Measurements from ENCODE around the gene DMXL1. TPM values are rescaled to one million over a fixed set of nuclear protein-coding genes. Genes with fewer than 3 reads are reported as not detected.

Gene DMXL1
- total RNA-seq, 1 donor from 2014 or later: 56.4 TPM

DNA sequence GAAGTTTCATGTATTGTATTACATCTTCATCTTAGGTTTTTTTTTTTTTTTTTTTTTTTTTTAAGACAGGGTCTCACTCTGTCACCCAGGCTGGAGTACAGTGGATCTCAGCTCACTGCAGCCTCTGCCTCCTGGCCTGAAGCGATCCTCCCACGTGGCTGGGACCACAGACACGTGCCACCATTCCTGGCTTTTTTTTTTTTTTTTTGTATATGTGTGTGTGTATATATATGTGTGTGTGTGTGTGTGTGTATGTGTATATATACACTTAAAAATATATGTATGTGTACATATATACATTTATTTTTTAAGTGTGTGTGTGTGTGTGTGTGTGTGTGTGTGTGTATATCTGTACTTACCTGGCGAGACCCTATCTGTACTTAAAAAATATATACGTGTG is 6.6 kb downstream of the DMXL1 start:
- H3K27ac ChIP-seq: no peak overlapping the region
- no peaks in the 10 kb centered on the region for H3K36me3 ChIP-seq
- no peak overlapping the region for H3K4me3 ChIP-seq
- no peak for DNase-seq
- ATAC-seq: no peak
- intact Hi-C loops (cut with DNase I): no loop called here
- no peaks in the 10 kb centered on the region for H3K9me3 ChIP-seq
- H3K27me3 ChIP-seq (ENCODE audit: low read depth): no peaks in the 10 kb centered on the region
- H3K4me1 ChIP-seq: peaks cover 38% of the 10 kb centered on the region
- TF ChIP-seq, protein P1, sequence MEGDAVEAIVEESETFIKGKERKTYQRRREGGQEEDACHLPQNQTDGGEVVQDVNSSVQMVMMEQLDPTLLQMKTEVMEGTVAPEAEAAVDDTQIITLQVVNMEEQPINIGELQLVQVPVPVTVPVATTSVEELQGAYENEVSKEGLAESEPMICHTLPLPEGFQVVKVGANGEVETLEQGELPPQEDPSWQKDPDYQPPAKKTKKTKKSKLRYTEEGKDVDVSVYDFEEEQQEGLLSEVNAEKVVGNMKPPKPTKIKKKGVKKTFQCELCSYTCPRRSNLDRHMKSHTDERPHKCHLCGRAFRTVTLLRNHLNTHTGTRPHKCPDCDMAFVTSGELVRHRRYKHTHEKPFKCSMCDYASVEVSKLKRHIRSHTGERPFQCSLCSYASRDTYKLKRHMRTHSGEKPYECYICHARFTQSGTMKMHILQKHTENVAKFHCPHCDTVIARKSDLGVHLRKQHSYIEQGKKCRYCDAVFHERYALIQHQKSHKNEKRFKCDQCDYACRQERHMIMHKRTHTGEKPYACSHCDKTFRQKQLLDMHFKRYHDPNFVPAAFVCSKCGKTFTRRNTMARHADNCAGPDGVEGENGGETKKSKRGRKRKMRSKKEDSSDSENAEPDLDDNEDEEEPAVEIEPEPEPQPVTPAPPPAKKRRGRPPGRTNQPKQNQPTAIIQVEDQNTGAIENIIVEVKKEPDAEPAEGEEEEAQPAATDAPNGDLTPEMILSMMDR (IDR thresholded peaks at IDR 0.05): no peak

DNA sequence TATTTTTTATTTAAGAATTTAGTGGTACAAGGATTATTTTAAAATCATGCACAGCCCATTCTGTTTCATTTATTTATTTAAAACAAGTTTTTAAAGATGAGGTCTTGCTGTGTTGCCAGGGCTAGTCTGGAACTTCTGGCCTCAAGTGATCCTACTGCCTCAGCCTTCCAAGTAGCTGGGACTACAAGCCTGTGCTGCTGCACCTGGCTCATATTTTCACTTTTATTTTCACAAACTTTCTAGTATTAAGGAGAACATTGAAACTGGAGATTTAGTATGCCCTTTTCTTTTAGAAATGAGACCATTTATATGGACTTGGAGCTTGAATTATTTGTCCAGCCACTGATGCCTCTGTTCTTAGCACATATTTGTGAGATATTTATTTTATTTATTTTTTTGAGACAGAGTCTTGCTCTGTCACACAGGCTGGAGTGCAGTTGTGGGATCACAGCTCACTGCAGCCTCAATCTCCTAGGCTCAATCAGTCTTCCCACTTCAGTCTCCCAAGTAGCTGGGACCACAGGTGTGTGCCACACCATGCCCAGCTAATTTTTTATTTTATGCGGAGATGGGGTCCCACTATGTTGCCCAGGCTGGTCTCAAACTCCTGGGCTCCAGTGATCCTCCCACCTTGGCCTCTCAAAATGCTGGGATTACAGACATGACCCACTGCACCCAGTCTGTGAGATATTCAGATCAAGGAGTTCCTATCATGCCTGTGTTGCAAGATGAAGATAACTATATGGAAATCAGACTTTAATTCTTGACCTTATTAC is 7.4 kb downstream of the DMXL1 start:
- no peak overlapping the region for H3K4me3 ChIP-seq
- no peak for DNase-seq
- H3K27ac ChIP-seq: no peak overlapping the region
- H3K27me3 ChIP-seq (ENCODE audit: low read depth): no peaks in the 10 kb centered on the region
- intact Hi-C loops (cut with DNase I): no loop called here
- no peaks in the 10 kb centered on the region for H3K9me3 ChIP-seq
- no peak for ATAC-seq
- H3K4me1 ChIP-seq: peaks cover 30% of the 10 kb centered on the region
- TF ChIP-seq, protein P1 (IDR thresholded peaks at IDR 0.05): no peak
- H3K36me3 ChIP-seq: no peaks in the 10 kb centered on the region

DNA sequence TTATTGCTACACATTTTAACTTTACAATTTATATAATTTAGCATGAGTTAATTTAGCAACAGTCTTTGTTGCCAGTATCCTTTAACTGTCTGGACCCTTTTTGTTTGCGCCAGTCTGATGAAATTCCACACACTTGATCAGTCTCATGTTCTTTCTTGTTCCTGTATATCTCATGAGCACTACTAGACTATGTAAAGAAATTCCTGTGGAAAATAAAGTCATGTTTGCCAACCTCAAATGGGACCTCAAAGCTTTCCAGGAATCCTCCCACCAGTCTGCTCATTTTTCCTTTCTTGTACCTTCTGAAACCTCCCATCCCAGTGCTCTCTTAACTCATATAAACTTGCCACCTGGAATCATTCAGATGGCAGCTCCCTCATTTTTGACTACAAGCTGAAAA is 8.0 kb downstream of the DMXL1 start:
- DNase-seq (no peak), ATAC-seq (no peak)
- TF ChIP-seq, protein P1 (IDR thresholded peaks at IDR 0.05): no peak
- no peaks in the 10 kb centered on the region for H3K9me3 ChIP-seq
- no peaks in the 10 kb centered on the region for H3K27me3 ChIP-seq (ENCODE audit: low read depth)
- H3K36me3 ChIP-seq: no peaks in the 10 kb centered on the region
- intact Hi-C loops (cut with DNase I): no loop called here
- H3K4me1 ChIP-seq: peaks cover 24% of the 10 kb centered on the region
- H3K27ac ChIP-seq: no peak overlapping the region
- no peak overlapping the region for H3K4me3 ChIP-seq

DNA sequence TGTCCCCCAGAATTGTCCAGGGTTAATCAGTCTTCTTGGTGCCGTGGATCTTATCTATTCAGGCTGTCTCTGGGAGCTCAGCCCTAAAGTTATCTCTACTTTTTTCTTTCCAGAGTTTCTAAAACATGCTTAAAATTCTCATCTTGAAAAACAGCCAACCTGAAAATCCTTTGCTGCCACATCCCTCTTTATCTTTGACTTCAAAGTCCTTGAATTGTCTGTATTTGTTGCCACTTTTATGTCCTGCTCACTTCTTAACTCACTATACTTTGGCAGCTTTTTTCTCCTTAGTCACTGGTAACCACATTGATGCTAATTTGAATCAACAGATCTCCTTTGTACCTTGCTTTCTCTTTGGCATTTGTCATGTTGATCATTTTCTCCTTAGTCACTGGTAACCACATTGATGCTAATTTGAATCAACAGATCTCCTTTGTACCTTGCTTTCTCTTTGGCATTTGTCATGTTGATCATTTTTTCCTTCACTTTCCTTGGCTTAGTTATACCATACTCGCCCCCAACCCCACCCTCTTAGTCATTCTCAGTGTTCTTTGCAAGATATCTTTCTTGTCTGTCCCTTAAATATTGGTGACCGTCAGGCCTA is 8.5 kb downstream of the DMXL1 start:
- ATAC-seq (no peak), DNase-seq (no peak)
- no peaks in the 10 kb centered on the region for H3K27me3 ChIP-seq (ENCODE audit: low read depth)
- no peak overlapping the region for H3K4me3 ChIP-seq
- H3K4me1 ChIP-seq: peaks cover 21% of the 10 kb centered on the region
- no peaks in the 10 kb centered on the region for H3K36me3 ChIP-seq
- intact Hi-C loops (cut with DNase I): no loop called here
- H3K27ac ChIP-seq: no peak overlapping the region
- TF ChIP-seq, protein P1 (IDR thresholded peaks at IDR 0.05): no peak
- no peaks in the 10 kb centered on the region for H3K9me3 ChIP-seq

DNA sequence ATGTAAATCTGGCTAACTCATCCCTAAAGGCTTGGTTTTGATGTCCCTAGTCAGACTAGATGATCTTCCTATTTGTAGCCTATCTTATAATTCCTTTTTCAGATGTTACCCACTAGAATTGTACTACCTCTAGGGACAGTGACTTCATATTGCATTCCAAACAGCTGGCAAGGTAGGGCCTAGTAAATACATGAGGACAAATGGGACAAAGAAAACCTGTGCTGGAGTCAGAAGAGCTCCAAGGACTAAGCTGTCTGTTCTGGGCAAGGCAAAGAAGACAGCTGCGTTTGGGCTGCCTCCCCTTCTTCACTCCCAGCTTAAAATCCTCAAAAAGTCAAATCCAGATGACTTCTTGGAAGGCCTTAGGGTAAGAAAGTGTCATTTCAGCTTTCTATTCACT is 10.0 kb downstream of the DMXL1 start:
- Histone ChIP-seq H3K27ac (no peak overlapping the region), H3K27me3 (ENCODE audit: low read depth) (no peaks in the 10 kb centered on the region), H3K36me3 (no peaks in the 10 kb centered on the region), H3K9me3 (no peaks in the 10 kb centered on the region), H3K4me3 (no peak overlapping the region), H3K4me1 (peaks cover 8% of the 10 kb centered on the region)
- DNase-seq (no peak), ATAC-seq (no peak)
- TF ChIP-seq, protein P1 (IDR thresholded peaks at IDR 0.05): no peak
- intact Hi-C loops (cut with DNase I): no loop called here
